NCI-H2196 treated with DMSO at 0.1 percent for 48 hours (cell line): Measurements from ENCODE around the gene TAOK2.
A peak's percentile ranks its signal among the peaks of the same experiment; 100 is the strongest.

Experiments
- DNase-seq: peaks from one replicate; lab custom pipeline; 2025; ENCODE audit not compliant: unreplicated experiment; lab: John Stamatoyannopoulos, UW

TAOK2 gene

GRCh38 chr16:29962344-29962994 is 11.2 kb upstream of the TAOK2 start:
- no peak for DNase-seq

- no peak for DNase-seq
These were observed 10.5 kb upstream of the TAOK2 start for GRCh38 chr16:29963021-29963743.

DNA sequence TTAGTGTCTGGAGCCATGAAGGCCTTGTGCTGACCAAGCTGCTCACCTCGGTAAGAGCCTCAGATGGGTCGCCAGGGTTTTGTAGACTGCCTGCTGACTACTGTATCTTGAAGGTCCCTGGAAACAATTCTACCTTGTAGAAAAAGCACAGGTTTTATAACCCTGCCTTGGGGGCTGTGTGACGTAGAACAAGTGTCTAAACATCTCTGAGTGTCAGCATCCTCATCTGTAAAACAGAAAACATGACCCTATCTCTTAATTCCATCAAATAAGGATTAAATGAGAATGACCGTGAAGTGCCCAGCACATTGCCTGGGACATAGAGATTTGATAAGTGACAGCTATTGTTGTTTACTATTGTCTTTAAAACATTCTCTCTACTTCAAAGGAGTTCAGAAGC is 5.5 kb upstream of the TAOK2 start:
- no peak for DNase-seq

- DNase-seq, result no peak
These were observed 2.4 kb upstream of the TAOK2 start for GRCh38 chr16:29971304-29971703.

- DNase-seq, result no peak
These were observed 1.2 kb upstream of the TAOK2 start for GRCh38 chr16:29972500-29972899.

GRCh38 chr16:29972992-29973383 is 680 bp upstream of the TAOK2 start:
- DNase-seq, result peak; percentile 35

DNA sequence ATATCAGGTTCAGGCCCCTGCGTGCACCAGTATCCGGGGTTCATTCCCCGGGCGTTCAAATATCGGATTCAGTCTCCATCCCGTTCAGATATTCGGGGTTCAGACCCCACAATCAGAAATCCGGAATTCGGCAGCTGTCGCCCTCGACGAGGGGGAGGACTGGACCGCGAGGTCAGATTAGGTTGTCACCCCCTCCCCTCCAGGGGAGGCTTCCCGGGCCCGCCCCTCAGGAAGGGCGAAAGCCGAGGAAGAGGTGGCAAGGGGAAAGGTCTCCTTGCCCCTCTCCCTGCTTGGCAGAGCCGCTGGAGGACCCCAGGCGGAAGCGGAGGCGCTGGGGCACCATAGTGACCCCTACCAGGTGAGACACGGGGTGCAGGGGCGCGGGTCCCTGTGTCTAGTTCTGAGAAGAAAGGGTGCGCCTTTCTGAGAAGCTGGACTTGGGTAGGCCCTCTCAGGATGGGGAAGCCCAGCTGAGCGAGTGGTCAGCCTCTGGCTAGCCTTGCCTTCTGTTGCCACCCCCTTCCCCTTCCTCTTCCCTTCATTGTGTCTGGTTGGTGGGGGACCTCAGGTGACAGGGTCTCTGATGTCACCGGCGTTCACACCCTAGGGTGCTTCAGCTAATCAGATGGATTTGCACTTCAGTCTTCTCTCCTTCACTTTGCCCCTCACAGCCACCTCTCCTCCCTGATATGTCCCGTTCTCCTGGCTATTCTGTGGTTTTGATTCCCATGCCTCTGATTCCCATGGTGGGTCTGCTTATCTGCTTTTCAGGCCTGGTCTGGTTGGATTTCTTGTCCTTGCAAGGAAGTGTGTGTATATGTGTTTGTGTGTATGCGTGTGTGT is 844 bp downstream of the TAOK2 start:
- no peak for DNase-seq

DNA sequence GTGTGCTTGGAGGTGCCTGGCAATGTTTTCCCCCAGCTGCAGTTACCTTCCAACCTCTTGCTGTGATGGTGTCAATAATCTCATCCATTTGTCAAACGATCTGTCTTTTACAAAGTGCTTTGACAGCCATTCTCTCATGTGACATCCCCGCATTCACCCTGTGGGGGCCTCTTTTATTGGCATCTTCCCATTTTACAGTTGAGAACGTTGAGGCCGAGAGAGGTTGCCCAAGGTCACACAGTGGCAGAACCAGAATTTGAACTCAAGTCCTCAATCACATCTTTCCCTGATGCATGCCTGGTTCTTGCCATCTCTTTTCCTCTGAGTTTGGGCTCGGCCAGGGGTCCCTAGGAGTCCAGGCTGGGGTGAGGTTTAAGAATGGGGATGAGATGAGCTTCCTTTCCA is 1.5 kb downstream of the TAOK2 start:
- DNase-seq, result no peak

- DNase-seq, result no peak
These were observed 2.3 kb downstream of the TAOK2 start for GRCh38 chr16:29975811-29976511.

- DNase-seq, result no peak
These were observed 3.6 kb downstream of the TAOK2 start for GRCh38 chr16:29977063-29977825.

GRCh38 chr16:29978081-29978480 is 4.4 kb downstream of the TAOK2 start:
- no peak for DNase-seq

DNA sequence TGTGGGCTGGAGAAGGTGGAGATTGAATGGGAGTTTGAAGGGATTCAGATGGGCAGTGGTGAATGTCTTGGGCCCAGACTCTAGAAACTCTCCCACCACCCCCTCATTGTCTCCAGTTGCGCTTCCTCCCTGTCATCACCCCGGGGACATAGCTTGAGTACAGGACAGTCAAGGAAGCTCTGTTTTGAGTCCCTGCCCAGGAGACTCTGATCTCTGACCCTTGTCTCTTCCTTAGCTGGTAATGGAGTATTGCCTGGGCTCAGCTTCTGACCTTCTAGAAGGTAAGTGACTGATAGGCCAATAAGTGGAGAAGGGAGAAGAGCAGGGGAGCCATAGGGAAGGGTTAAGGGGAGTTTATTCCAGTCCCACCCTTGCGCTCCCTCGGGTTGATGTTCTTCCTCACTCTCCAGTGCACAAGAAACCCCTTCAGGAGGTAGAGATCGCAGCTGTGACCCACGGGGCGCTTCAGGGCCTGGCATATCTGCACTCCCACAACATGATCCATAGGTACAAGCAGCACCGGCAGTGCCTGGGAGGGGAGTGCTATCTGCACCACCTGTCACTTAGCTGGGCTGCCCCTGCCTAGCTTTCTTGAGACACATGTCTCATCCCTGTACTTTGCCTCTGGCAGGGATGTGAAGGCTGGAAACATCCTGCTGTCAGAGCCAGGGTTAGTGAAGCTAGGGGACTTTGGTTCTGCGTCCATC is 5.0 kb downstream of the TAOK2 start:
- DNase-seq, result no peak

GRCh38 chr16:29982560-29983419 is 9.1 kb downstream of the TAOK2 start:
- no peak for DNase-seq

DNA sequence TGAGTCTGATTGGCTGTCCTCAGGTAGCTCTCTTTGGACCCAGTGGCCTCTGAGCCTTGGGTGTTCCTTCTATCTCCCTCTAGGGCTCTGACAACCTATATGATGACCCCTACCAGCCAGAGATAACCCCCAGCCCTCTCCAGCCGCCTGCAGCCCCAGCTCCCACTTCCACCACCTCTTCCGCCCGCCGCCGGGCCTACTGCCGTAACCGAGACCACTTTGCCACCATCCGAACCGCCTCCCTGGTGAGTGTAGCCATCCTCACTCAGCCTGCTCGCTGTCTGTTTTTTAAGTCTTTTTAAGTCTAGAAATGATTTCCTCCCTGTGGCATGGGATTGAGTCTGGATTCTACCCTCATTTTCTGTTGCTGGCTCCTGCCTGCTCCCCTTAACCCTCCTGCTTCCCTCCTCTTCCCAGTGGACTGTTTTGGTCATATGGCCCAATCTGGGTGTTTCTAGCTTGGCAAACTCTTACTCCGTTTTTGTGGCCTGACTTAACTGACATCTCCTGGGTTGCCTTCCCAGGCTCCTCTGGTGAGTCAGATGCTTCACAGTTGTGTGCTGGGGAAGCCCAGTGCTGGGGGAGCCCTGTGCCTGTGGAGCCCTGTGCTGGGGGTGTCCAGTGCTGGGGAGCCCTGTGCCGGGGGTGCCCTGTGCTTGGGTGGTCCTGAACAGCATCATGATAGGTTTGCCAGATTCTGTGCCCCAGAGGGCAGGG is 9.9 kb downstream of the TAOK2 start:
- no peak for DNase-seq

GRCh38 chr16:29984137-29984763 is 10.6 kb downstream of the TAOK2 start:
- no peak for DNase-seq

DNA sequence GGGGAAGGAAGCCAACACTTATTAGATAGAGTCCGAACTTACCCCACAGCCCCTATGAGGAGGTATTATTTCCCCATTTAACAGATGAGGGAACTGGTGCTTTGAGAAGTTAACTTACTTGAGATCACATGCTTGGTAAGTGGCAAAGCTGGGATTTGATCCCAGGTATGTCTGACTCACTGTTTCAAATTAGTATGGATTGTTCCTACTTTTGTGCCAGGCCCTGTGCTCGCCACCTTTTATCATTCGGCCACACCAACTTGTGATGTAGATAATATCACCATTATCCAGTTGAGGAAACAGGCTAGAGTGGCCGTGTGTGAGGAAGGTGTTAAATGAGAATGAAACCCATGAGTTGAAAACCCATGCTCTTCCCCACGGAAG is 11.1 kb downstream of the TAOK2 start:
- DNase-seq, result no peak

GRCh38 chr16:29985271-29985811 is 11.7 kb downstream of the TAOK2 start:
- DNase-seq, result no peak

GRCh38 chr16:29986231-29986630 is 12.6 kb downstream of the TAOK2 start:
- no peak for DNase-seq
